ENCODE measurements around the gene RIT1.

- TF ChIP-seq CTCF (IDR thresholded peaks at IDR 0.05; ENCODE audit: low read length) (no peak), EZH2 (optimal IDR thresholded peaks at IDR 0.05; ENCODE audit: low read depth, low read length) (no peak)
These were observed 17.6 kb downstream of the RIT1 start for GRCh38 chr1:155893389-155894142.

All from MM.1S (cell line).